GM23338 (cell line): Measurements from ENCODE around the gene BAZ1B.

ENCODE experiments used
- CREB1 ChIP-seq: fragments of 250-450 bp; sonication (Bioruptor Pico); IDR thresholded peaks from 2 replicates; pipeline ENCODE4 v1.5.0; 2020; ENCODE audit warnings: low read depth, mild to moderate bottlenecking, moderate library complexity
- CTCF ChIP-seq, 2 experiments: fragments of 200-600 bp in 1 of 2; sonication (generic) in 1 of 2; conservative IDR thresholded peaks; 2 replicates each; pipeline versions ENCODE4 v1.5.1 to v1.6.1; 2016 to 2017; ENCODE audit warnings: antibody characterized with exemption in 2 of 2, low read depth in 2 of 2, mild to moderate bottlenecking in 2 of 2, moderate library complexity in 1 of 2
- TF ChIP-seq, protein P1 (sequence below): IDR thresholded peaks from one replicate; pipeline ENCODE4 v1.6.1; 2018; ENCODE audit warnings: antibody characterized with exemption; ENCODE audit not compliant: unreplicated experiment

- TF ChIP-seq CTCF (conservative IDR thresholded peaks at IDR 0.05; ENCODE audit: low read depth in 2 of 2) (no peak), CREB1 (CRISPR knock-in tag) (no peak)
- TF ChIP-seq, protein P1, sequence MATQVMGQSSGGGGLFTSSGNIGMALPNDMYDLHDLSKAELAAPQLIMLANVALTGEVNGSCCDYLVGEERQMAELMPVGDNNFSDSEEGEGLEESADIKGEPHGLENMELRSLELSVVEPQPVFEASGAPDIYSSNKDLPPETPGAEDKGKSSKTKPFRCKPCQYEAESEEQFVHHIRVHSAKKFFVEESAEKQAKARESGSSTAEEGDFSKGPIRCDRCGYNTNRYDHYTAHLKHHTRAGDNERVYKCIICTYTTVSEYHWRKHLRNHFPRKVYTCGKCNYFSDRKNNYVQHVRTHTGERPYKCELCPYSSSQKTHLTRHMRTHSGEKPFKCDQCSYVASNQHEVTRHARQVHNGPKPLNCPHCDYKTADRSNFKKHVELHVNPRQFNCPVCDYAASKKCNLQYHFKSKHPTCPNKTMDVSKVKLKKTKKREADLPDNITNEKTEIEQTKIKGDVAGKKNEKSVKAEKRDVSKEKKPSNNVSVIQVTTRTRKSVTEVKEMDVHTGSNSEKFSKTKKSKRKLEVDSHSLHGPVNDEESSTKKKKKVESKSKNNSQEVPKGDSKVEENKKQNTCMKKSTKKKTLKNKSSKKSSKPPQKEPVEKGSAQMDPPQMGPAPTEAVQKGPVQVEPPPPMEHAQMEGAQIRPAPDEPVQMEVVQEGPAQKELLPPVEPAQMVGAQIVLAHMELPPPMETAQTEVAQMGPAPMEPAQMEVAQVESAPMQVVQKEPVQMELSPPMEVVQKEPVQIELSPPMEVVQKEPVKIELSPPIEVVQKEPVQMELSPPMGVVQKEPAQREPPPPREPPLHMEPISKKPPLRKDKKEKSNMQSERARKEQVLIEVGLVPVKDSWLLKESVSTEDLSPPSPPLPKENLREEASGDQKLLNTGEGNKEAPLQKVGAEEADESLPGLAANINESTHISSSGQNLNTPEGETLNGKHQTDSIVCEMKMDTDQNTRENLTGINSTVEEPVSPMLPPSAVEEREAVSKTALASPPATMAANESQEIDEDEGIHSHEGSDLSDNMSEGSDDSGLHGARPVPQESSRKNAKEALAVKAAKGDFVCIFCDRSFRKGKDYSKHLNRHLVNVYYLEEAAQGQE = no peak
These were observed 96.1 kb downstream of the BAZ1B start for GRCh38 chr7:73426016-73426415.
